NCI-H1694 treated with DMSO at 0.1 percent for 48 hours (cell line): Measurements from ENCODE around the gene HSPA12B.

ENCODE experiments used
- DNase-seq: peaks from one replicate; lab custom pipeline; 2025; lab: John Stamatoyannopoulos, UW

HSPA12B gene

GRCh38 chr20:3767110-3767426, 34.6 kb downstream of the HSPA12B start:
- no peak for DNase-seq

DNA sequence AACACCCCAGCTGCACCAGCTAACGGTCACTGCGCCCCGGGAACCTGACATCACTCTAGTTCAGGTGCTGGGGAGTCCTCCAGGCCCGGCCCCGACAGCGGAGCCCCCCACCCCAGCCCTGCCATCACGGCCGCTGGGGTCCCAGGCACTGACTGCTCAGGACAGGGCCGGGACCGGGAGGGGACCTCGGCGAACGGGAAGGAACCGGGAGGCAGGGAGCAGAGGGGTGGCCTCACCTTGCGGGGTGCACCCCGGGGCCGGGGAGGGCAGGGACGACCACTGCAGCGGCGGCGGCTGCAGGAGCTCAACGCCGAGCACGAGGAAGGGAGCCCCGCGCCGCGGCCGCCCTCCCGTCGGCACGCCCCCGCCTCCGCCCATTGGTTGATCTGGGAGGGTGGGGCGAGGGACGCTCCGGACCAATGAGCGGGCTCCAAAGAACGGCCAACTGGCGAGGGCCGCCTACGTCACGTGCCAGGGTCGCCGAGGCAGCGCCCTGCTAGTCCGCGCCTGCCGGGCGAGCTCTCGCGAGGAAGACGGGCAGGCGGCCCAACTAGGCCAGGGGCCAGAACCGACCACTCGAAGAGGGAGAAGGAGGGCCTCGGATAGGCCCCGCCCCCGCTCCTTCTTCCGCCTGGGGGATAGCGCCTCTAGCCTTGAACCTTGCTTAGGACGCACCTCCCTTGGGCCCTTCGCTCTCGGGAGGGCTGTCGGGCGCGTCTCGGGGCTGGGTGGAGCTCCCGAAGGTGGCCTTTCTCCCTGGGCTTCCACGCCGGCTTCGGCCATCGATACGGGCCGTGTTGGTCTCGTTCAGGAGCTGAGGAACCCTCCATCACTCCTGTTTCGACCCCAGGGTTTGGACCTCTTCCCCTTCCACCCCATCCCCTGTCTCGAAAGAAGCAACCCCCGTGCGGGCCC, 35.2 kb downstream of the HSPA12B start, which contains the start of gene ADISSP:
Gene ADISSP, minus strand, starts transcription at position 327 of the 915 bp plus-strand sequence. CDS start 7,653 bp downstream, outside the sequence.
- peak; percentile 97 for DNase-seq

- peak; percentile 77 for DNase-seq
Measured at GRCh38 chr20:3768342-3769130, 36.1 kb downstream of the HSPA12B start.

DNA sequence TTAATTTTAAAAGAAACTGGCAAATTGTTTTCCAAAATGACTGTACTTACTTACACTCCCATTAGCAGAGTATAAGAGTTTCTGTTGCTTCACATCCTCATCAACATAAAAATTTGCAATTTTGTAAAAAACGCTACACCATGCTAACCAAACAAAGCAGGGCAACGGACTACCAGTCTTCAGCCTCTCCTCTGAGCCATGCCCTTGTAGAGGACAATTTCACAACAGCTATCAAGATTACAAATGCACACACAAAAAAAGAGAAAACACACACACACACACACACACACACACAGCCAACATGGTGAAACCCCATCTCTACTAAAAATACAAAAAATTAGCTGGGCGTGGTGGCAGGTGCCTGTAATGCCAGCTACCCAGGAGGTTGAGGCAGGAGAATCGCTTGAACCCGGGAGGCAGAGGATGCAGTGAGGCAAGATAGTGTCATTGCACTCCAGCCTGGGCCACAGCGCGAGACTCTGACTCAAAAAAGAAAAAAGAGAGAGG, 39.1 kb downstream of the HSPA12B start:
- DNase-seq = no peak

DNA sequence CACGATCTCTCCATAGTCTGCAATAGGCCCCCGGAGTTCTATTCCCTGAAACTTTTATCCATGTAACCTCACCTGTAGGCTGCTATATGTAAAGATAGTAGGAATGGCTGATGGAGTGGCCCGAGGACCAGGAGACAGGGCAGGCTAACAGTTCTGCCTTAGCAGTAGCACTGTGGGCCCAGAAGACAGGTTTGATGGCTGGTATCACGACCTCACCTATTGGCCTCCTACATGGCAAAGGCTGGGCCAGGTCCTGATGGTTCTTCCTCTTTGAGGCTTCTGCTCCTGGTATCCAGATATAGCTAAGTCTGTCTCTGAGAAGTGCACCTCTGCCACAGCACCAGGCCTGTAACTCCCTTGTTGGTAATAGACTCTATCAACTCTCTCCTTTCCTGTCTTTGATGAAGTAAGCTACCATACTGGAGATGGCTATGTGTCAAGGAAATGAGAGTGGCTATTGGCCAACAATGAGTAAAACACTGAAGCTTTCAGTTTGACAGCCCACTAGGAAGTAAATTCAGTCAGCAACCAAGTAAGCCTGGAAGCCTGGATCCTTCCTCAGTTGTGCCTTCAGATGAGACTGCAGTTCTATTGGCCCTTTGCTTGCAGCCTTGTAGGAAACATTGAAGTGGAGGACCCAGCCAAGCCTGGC, 43.1 kb downstream of the HSPA12B start:
- no peak for DNase-seq

DNA sequence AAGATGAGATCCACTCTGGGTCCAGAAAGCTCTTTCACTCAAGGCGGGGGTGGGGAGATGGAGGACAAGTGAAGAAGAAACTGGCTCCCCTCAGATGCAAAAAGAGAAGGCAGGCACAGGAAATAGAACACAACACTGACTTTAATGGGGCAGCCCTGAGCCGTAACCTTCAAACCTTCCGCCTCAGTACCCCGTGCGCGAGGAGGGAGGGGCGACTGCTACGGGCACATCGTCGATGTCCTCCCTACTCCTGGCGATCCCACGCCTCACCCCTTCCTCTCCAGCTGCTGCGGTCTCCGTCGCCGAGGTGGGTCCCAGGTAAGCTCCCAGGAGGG, 44.9 kb downstream of the HSPA12B start:
- DNase-seq = no peak

DNA sequence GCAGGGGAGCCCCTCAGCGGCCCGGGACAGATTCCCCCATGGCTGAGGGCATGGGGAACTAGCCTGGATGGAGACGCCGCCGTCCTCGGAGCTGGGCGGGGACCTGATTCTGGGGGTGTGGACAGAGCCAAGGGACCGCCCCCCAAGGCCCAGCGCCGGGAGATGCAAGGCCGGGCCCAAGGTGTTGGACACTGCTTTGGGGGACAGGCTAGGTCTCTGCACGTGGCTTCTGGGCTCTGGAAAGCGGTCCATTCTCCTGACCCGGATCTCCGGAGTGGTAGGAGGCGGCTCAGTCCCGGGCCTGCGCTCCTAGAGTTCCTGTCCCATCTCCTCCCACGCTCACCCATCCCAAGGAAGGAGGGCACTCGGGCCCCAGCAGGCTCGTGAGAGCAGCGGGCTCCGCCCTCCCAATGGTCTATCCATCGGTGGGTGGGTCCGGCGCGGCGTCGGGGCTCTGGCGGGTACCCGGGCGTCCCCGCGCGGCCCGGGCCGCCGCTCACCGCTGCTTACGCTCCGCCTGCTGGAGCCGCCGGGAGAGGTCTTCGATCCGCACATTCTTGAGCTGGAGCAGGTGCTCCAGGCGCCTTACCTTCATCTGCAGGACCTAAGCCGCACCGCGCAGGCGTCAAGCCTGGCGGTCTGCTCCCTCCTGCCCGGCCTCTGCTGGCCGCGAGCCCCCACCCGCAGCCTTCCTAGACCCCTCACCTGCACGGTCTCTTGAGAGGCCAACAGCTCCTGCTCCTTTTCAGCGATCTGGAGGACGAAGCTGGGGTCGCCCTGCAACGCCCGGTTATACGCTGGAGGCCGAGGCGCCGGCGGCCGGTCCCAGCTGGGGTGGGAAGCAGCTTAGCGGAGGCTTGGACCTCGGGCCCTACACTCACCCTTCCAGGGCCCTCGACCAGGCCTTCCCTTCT, 45.5 kb downstream of the HSPA12B start:
- peak; percentile 42 for DNase-seq

- DNase-seq = no peak
Measured at GRCh38 chr20:3778976-3779375, 46.5 kb downstream of the HSPA12B start.

GRCh38 chr20:3781153-3781910, 48.8 kb downstream of the HSPA12B start, which contains the start of gene SPEF1:
Gene SPEF1, minus strand, starts transcription at chr20:3781448. Its CDS starts 161 bp downstream, at chr20:3781287.
- peak; percentile 89 for DNase-seq

GRCh38 chr20:3782597-3782996, 50.1 kb downstream of the HSPA12B start:
- DNase-seq = no peak

- no peak for DNase-seq
Measured at GRCh38 chr20:3783068-3783489, 50.6 kb downstream of the HSPA12B start.

- no peak for DNase-seq
Measured at GRCh38 chr20:3783511-3784195, 51.2 kb downstream of the HSPA12B start.

GRCh38 chr20:3784216-3784853, 51.9 kb downstream of the HSPA12B start:
- no peak for DNase-seq

- no peak for DNase-seq
Measured at GRCh38 chr20:3784863-3785239, 52.4 kb downstream of the HSPA12B start.

- no peak for DNase-seq
Measured at GRCh38 chr20:3785240-3786125, 53.0 kb downstream of the HSPA12B start.

GRCh38 chr20:3786126-3786484, 53.6 kb downstream of the HSPA12B start:
- DNase-seq = peak; percentile 20

- DNase-seq = peak; percentile 66
Measured at GRCh38 chr20:3786665-3787323, 54.3 kb downstream of the HSPA12B start, which contains the start of gene CENPB. Gene CENPB, minus strand, starts transcription at chr20:3786740. Its CDS starts 257 bp downstream, at chr20:3786483.
